Lower leg skin (tissue), 4 donors: ENCODE data around the gene NCOA3. TPM values are rescaled to one million over a fixed set of nuclear protein-coding genes. Genes with fewer than 3 reads are reported as not detected.

ENCODE experiments used
- DNase-seq, 2 donors: peaks; one replicate each; pipeline ENCODE4 v3.0.0-alpha.2; 2019; ENCODE audit warnings: low spot score in 2 of 2
- H3K4me3 ChIP-seq: fragments of 200-600 bp; sonication (generic); 2 replicates; pipeline ENCODE4 v1.5.1; 2017; ENCODE audit warnings: mild to moderate bottlenecking, low read depth; ENCODE audit not compliant: poor library complexity, severe bottlenecking
- CTCF ChIP-seq, 3 donors: fragments of 450-650 bp; IDR thresholded peaks; one replicate each; pipeline ENCODE4 v1.5.1; 2016; ENCODE audit warnings: antibody characterized with exemption in 3 of 3, mild to moderate bottlenecking in 3 of 3, moderate library complexity in 2 of 3
- POLR2A ChIP-seq, 2 donors: fragments of 450-650 bp; IDR thresholded peaks; one replicate each; pipeline ENCODE4 v1.6.1; 2016 to 2017; ENCODE audit warnings: antibody characterized with exemption in 2 of 2, mild to moderate bottlenecking in 1 of 2, moderate library complexity in 1 of 2
- WGBS, 2 donors: methylation state at CpG; one replicate each; pipeline ENCODE4 v1.1.5; 2018; 5-methylcytosine and 5-hydroxymethylcytosine counted together
- intact Hi-C: fragments of 100-400 bp; cut with DNase I; formaldehyde crosslinking; loops from one replicate; pipeline ENCODE4 v1.15.0; 2023; ENCODE audit warnings: low total_unique reads
- total RNA-seq, 4 donors: library from RNA; depleted of rRNA; stranded (reverse); fragments of >200 nt; gene quantifications; one replicate each; pipeline ENCODE4 v1.1.0, GENCODE V29; 2016

The NCOA3 gene
- total RNA-seq, 4 donors from 2014 or later = 43.6 to 55.0 (median 49.5) TPM

- H3K4me3 ChIP-seq = no peak overlapping the region
- peak in 1 of 2 donors; percentile 57 for DNase-seq
- intact Hi-C loops = loop anchor here (5.0 kb wide), 1 partner anchor 961 kb away; no protein-coding TSS in a partner anchor
- WGBS, 2 donors = 85 to 87% methylated on average over 7 of the region's 7 CpGs
- TF ChIP-seq POLR2A (IDR thresholded peaks at IDR 0.05) (no peak), CTCF (IDR thresholded peaks at IDR 0.05) (no peak)
Observed at GRCh38 chr20:47661714-47662113, 160.0 kb downstream of the NCOA3 start.

- H3K4me3 ChIP-seq = no peak overlapping the region
- peak in 1 of 2 donors; percentile 62 for DNase-seq
- 84 to 92% methylated on average over 16 of the region's 16 CpGs for WGBS, 2 donors
- intact Hi-C loops = loop anchor here (5.0 kb wide), 1 partner anchor 960 kb away; no protein-coding TSS in a partner anchor
- TF ChIP-seq POLR2A (IDR thresholded peaks at IDR 0.05) = no peak
- TF ChIP-seq CTCF (IDR thresholded peaks at IDR 0.05) = no peak
Observed at GRCh38 chr20:47662483-47663353, 161.0 kb downstream of the NCOA3 start.

- no peak for TF ChIP-seq POLR2A (IDR thresholded peaks at IDR 0.05)
- peak in 1 of 3 donors; percentile 82 for TF ChIP-seq CTCF (IDR thresholded peaks at IDR 0.05)
- 50 to 51% methylated on average over 14 to 20 of the region's 20 CpGs for WGBS, 2 donors
- DNase-seq = peak; percentile 74 to 97
- intact Hi-C loops = loop anchor here (5.0 kb wide), 1 partner anchor 959 kb away; no protein-coding TSS in a partner anchor
- no peak overlapping the region for H3K4me3 ChIP-seq
Observed at GRCh38 chr20:47663354-47664067, 161.8 kb downstream of the NCOA3 start.

GRCh38 chr20:47664068-47664437 lies 162.4 kb downstream of the NCOA3 start:
- 61 to 70% methylated on average over 2 of the region's 2 CpGs for WGBS, 2 donors

GRCh38 chr20:47664744-47665143 lies 163.1 kb downstream of the NCOA3 start:
- peak in 1 of 2 donors; percentile 76 for DNase-seq
- WGBS, 2 donors = 81 to 82% methylated on average over 12 of the region's 12 CpGs
- TF ChIP-seq POLR2A (IDR thresholded peaks at IDR 0.05) = no peak
- TF ChIP-seq CTCF (IDR thresholded peaks at IDR 0.05) = no peak
- H3K4me3 ChIP-seq = no peak overlapping the region
- intact Hi-C loops = loop anchor here (5.0 kb wide), 1 partner anchor 958 kb away; no protein-coding TSS in a partner anchor

More at GRCh38 chr20:47664068-47664437, 162.4 kb downstream of the NCOA3 start:
- no peak for DNase-seq
- no peak for TF ChIP-seq CTCF (IDR thresholded peaks at IDR 0.05)
- intact Hi-C loops = loop anchor here (5.0 kb wide), 1 partner anchor 958 kb away; no protein-coding TSS in a partner anchor
- no peak overlapping the region for H3K4me3 ChIP-seq
